ENCODE results near the gene PLAAT2. TPM values are rescaled to one million over a fixed set of nuclear protein-coding genes. Genes with fewer than 3 reads are reported as not detected.

The PLAAT2 gene
- total RNA-seq, 1 donor from 2014 or later, result not detected

GRCh38 chr11:63520606-63521170 is 42.5 kb downstream of the PLAAT2 start:
- intact Hi-C loops (cut with micrococcal nuclease), result no loop called here
- Mint-ChIP-seq H3K9me3 (peaks cover 16% of the 10 kb centered on the region), H3K27me3 (peaks cover 11% of the 10 kb centered on the region), H3K36me3 (ENCODE audit: low read depth) (no peaks in the 10 kb centered on the region), H3K27ac (no peak overlapping the region), H3K4me1 (no peaks in the 10 kb centered on the region), H3K4me3 (no peak overlapping the region)
- ATAC-seq (ENCODE audit: low read depth), result no peak
- CTCF ChIA-PET, result no interaction called here
- no peak for TF ChIP-seq CTCF (IDR thresholded peaks at IDR 0.05)
- POLR2A ChIA-PET, result interaction anchor here (0.6 kb wide), 1 partner anchor 465 kb away, joined by 4 read pairs; no protein-coding TSS in a partner anchor
- DNase-seq, result no peak

GRCh38 chr11:63518548-63518947 is 44.6 kb downstream of the PLAAT2 start:
- Mint-ChIP-seq H3K36me3 (ENCODE audit: low read depth) (no peaks in the 10 kb centered on the region), H3K27me3 (peaks cover 6% of the 10 kb centered on the region), H3K9me3 (peaks cover 10% of the 10 kb centered on the region), H3K4me1 (no peaks in the 10 kb centered on the region), H3K27ac (no peak overlapping the region), H3K4me3 (no peak overlapping the region)
- intact Hi-C loops (cut with micrococcal nuclease), result no loop called here
- ChIA-PET POLR2A (no interaction called here), CTCF (no interaction called here)
- DNase-seq (no peak), ATAC-seq (ENCODE audit: low read depth) (no peak)
- TF ChIP-seq CTCF (IDR thresholded peaks at IDR 0.05), result no peak

GRCh38 chr11:63517156-63517555 is 46.0 kb downstream of the PLAAT2 start:
- POLR2A ChIA-PET, result no interaction called here
- TF ChIP-seq CTCF (IDR thresholded peaks at IDR 0.05), result no peak
- no peaks in the 10 kb centered on the region for H3K27me3 Mint-ChIP-seq
- no peaks in the 10 kb centered on the region for H3K4me1 Mint-ChIP-seq
- DNase-seq (no peak), ATAC-seq (ENCODE audit: low read depth) (no peak)
- no peak overlapping the region for H3K4me3 Mint-ChIP-seq
- H3K9me3 Mint-ChIP-seq, result peaks cover 7% of the 10 kb centered on the region
- no peak overlapping the region for H3K27ac Mint-ChIP-seq
- intact Hi-C loops (cut with micrococcal nuclease), result no loop called here
- CTCF ChIA-PET, result no interaction called here
- H3K36me3 Mint-ChIP-seq (ENCODE audit: low read depth), result no peaks in the 10 kb centered on the region

- no peaks in the 10 kb centered on the region for H3K36me3 Mint-ChIP-seq (ENCODE audit: low read depth)
- no peak for DNase-seq
- no peak for TF ChIP-seq CTCF (IDR thresholded peaks at IDR 0.05)
- ChIA-PET CTCF (no interaction called here), POLR2A (no interaction called here)
- intact Hi-C loops (cut with micrococcal nuclease), result no loop called here
- no peaks in the 10 kb centered on the region for H3K4me1 Mint-ChIP-seq
- peaks cover 7% of the 10 kb centered on the region for H3K9me3 Mint-ChIP-seq
- H3K4me3 Mint-ChIP-seq, result no peak overlapping the region
- no peaks in the 10 kb centered on the region for H3K27me3 Mint-ChIP-seq
- no peak overlapping the region for H3K27ac Mint-ChIP-seq
- ATAC-seq (ENCODE audit: low read depth), result no peak
These were observed 47.1 kb downstream of the PLAAT2 start for GRCh38 chr11:63516109-63516508.

- Mint-ChIP-seq H3K27me3 (peaks cover 9% of the 10 kb centered on the region), H3K9me3 (no peaks in the 10 kb centered on the region), H3K36me3 (ENCODE audit: low read depth) (no peaks in the 10 kb centered on the region), H3K4me1 (no peaks in the 10 kb centered on the region), H3K27ac (no peak overlapping the region), H3K4me3 (no peak overlapping the region)
- ChIA-PET CTCF (no interaction called here), POLR2A (no interaction called here)
- intact Hi-C loops (cut with micrococcal nuclease), result no loop called here
- DNase-seq (no peak), ATAC-seq (ENCODE audit: low read depth) (no peak)
- TF ChIP-seq CTCF (IDR thresholded peaks at IDR 0.05), result no peak
These were observed 50.4 kb downstream of the PLAAT2 start for GRCh38 chr11:63512816-63513215.

All from activated B cell treated with CpG ODN at 0.5 μM for 24 hours (primary cell).